ENCODE data around the gene NARF. TPM values are rescaled to one million over a fixed set of nuclear protein-coding genes. Genes with fewer than 3 reads are reported as not detected.

Gene NARF
- total RNA-seq, 1 experiment from 2014 or later, result 96.7 TPM

DNA sequence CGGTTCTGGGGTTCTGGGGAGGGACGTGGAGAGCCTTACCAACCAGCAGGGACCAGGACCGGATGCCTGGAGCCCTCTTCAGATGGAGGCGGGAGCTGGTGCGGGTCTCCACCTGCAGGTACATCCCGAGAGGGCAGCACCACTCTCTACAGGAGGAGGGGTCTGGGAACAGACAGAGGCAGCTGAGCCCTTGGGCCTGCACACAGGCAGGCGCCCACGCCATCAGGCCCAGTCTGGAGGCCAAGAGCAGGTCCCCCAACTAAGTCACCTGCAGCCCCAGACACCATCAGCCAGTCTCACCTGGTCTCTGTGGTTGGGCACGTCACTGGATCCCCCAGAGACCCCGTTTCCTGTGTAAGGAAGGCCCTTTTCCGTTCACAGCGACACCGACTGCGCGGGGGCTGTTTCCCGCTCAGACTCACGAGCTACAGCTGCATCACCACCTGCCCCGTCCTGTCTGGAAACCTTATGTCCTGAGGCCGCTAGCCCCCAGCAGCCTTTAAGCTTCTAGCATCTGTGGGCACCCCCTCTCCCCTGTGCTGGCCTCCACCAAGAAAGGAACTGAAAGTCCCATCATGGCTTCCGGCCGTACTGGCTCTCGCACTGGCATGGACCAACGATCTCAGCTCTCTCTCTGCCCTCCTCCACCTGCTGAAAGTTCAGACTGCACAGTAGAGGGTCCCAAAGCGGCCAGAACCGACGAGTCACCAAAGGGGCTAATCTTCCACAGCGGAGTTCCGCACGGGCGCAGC, 9.2 kb upstream of the NARF start:
- H3K4me3 Mint-ChIP-seq, result peak overlapping the region; percentile 72
- H3K9me3 Mint-ChIP-seq, result peaks cover 29% of the 10 kb centered on the region
- peaks cover 20% of the 10 kb centered on the region for H3K27me3 Mint-ChIP-seq (ENCODE audit: low read depth)
- peak overlapping the region; percentile 84 for H3K27ac Mint-ChIP-seq
- peak; percentile 63 for ATAC-seq
- H3K36me3 Mint-ChIP-seq, result peaks cover 16% of the 10 kb centered on the region
- CTCF ChIA-PET, result interaction anchor here (0.7 to 1.1 kb wide), 2 partner anchors 25 to 213 kb away, joined by 3 to 4 read pairs; no protein-coding TSS in a partner anchor
- TF ChIP-seq ZNF396 (CRISPR knock-in tag; IDR thresholded peaks at IDR 0.05; ENCODE audit: borderline replicate concordance) (no peak), OVOL2 (CRISPR knock-in tag; IDR thresholded peaks at IDR 0.05; ENCODE audit: borderline replicate concordance) (no peak), USF2 (CRISPR knock-in tag; IDR thresholded peaks at IDR 0.05) (no peak), CDX4 (CRISPR knock-in tag; IDR thresholded peaks at IDR 0.05; ENCODE audit: borderline replicate concordance) (no peak), ZBTB21 (CRISPR knock-in tag; IDR thresholded peaks at IDR 0.05; ENCODE audit: borderline replicate concordance) (no peak), STAT6 (CRISPR knock-in tag; conservative IDR thresholded peaks at IDR 0.05; ENCODE audit: low read depth) (no peak), IRF2 (CRISPR knock-in tag; IDR thresholded peaks at IDR 0.05; ENCODE audit: borderline replicate concordance, low read depth) (no peak), RORB (CRISPR knock-in tag; IDR thresholded peaks at IDR 0.05) (no peak), ZNF232 (CRISPR knock-in tag; IDR thresholded peaks at IDR 0.05) (no peak), PREB (CRISPR knock-in tag; IDR thresholded peaks at IDR 0.05; ENCODE audit: borderline replicate concordance) (no peak)
- TF ChIP-seq, protein P1, sequence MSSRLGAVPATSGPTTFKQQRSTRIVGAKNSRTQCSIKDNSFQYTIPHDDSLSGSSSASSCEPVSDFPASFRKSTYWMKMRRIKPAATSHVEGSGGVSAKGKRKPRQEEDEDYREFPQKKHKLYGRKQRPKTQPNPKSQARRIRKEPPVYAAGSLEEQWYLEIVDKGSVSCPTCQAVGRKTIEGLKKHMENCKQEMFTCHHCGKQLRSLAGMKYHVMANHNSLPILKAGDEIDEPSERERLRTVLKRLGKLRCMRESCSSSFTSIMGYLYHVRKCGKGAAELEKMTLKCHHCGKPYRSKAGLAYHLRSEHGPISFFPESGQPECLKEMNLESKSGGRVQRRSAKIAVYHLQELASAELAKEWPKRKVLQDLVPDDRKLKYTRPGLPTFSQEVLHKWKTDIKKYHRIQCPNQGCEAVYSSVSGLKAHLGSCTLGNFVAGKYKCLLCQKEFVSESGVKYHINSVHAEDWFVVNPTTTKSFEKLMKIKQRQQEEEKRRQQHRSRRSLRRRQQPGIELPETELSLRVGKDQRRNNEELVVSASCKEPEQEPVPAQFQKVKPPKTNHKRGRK (CRISPR knock-in tag; IDR thresholded peaks at IDR 0.05; ENCODE audit: borderline replicate concordance), result no peak
- H3K4me1 Mint-ChIP-seq, result peaks cover 14% of the 10 kb centered on the region
- POLR2A ChIA-PET, result no interaction called here
- DNase-seq (ENCODE audit: low spot score), result peak; percentile 42

GRCh38 chr17:82449883-82450356, 8.6 kb upstream of the NARF start:
- Mint-ChIP-seq H3K4me1 (peaks cover 14% of the 10 kb centered on the region), H3K9me3 (peaks cover 30% of the 10 kb centered on the region), H3K27ac (peak overlapping the region; percentile 84), H3K27me3 (ENCODE audit: low read depth) (peaks cover 20% of the 10 kb centered on the region), H3K36me3 (peaks cover 17% of the 10 kb centered on the region), H3K4me3 (peak overlapping the region; percentile 72)
- 0 out of 2 replicates have a peak, but pooled peaks have one; percentile 21 for TF ChIP-seq AR (CRISPR knock-in tag; IDR thresholded peaks at IDR 0.05)
- TF ChIP-seq, protein P2, sequence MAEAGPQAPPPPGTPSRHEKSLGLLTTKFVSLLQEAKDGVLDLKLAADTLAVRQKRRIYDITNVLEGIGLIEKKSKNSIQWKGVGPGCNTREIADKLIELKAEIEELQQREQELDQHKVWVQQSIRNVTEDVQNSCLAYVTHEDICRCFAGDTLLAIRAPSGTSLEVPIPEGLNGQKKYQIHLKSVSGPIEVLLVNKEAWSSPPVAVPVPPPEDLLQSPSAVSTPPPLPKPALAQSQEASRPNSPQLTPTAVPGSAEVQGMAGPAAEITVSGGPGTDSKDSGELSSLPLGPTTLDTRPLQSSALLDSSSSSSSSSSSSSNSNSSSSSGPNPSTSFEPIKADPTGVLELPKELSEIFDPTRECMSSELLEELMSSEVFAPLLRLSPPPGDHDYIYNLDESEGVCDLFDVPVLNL (CRISPR knock-in tag; IDR thresholded peaks at IDR 0.05; ENCODE audit: borderline replicate concordance, low read depth), result no peak
- TF ChIP-seq ZNF219 (CRISPR knock-in tag; IDR thresholded peaks at IDR 0.05; ENCODE audit: borderline replicate concordance), result no peak
- TF ChIP-seq NFYB (CRISPR knock-in tag; conservative IDR thresholded peaks at IDR 0.05; ENCODE audit: low read depth), result no peak
- TF ChIP-seq, protein P3, sequence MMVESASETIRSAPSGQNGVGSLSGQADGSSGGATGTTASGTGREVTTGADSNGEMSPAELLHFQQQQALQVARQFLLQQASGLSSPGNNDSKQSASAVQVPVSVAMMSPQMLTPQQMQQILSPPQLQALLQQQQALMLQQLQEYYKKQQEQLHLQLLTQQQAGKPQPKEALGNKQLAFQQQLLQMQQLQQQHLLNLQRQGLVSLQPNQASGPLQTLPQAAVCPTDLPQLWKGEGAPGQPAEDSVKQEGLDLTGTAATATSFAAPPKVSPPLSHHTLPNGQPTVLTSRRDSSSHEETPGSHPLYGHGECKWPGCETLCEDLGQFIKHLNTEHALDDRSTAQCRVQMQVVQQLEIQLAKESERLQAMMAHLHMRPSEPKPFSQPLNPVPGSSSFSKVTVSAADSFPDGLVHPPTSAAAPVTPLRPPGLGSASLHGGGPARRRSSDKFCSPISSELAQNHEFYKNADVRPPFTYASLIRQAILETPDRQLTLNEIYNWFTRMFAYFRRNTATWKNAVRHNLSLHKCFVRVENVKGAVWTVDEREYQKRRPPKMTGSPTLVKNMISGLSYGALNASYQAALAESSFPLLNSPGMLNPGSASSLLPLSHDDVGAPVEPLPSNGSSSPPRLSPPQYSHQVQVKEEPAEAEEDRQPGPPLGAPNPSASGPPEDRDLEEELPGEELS (CRISPR knock-in tag; IDR thresholded peaks at IDR 0.05), result no peak
- ChIA-PET POLR2A (no interaction called here), CTCF (interaction anchor here (1.1 kb wide), 1 partner anchor 214 kb away, joined by 4 read pairs; no protein-coding TSS in a partner anchor)
- no peak for DNase-seq (ENCODE audit: low spot score)
- ATAC-seq, result no peak

Measured in WTC11 (cell line).